Upper lobe of left lung (tissue), 6 donors: ENCODE data around the gene PTPRO. TPM values are rescaled to one million over a fixed set of nuclear protein-coding genes. Genes with fewer than 3 reads are reported as not detected.

Experiments used
- ATAC-seq, 2 donors: fragments of 200-7000 bp; cut with Tn5 transposase; one replicate each; pipeline ENCODE4 v1.9.1; 2022; ENCODE audit warnings: mild to moderate bottlenecking in 2 of 2, moderate library complexity in 2 of 2; ENCODE audit not compliant: low FRiP score in 2 of 2
- DNase-seq, 2 donors: peaks; one replicate each; pipeline ENCODE4 v3.0.0-alpha.2; 2019 to 2020
- H3K27ac ChIP-seq, 4 donors: fragments of 200-600 bp; sonication (generic); one replicate each; pipeline ENCODE4 v1.5.1; 2016 to 2019
- H3K27me3 ChIP-seq, 4 donors: fragments of 200-600 bp; sonication (generic); one replicate each; pipeline ENCODE4 v1.5.1; 2017 to 2019
- H3K36me3 ChIP-seq, 4 donors: fragments of 200-600 bp; sonication (generic); one replicate each; pipeline ENCODE4 v1.5.1; 2016 to 2019
- H3K4me1 ChIP-seq, 4 donors: fragments of 200-600 bp; sonication (generic); one replicate each; pipeline ENCODE4 v1.5.1; 2018 to 2019
- H3K4me3 ChIP-seq, 4 donors: fragments of 200-600 bp; sonication (generic); one replicate each; pipeline ENCODE4 v1.5.1; 2017 to 2019; ENCODE audit warnings: mild to moderate bottlenecking in 2 of 4, moderate library complexity in 1 of 4
- H3K9me3 ChIP-seq, 4 donors: fragments of 200-600 bp; sonication (generic); one replicate each; pipeline ENCODE4 v1.5.1; 2018 to 2019
- EP300 ChIP-seq, 4 donors: sonication (generic); formaldehyde crosslinking; IDR thresholded peaks; one replicate each; pipeline ENCODE4 v1.5.1; 2017; ENCODE audit warnings: antibody characterized with exemption in 4 of 4, control low read depth in 2 of 4
- POLR2A ChIP-seq, 4 donors: fragments of 450-650 bp; IDR thresholded peaks; one replicate each; pipeline ENCODE4 v1.5.1; 2016 to 2017; ENCODE audit warnings: antibody characterized with exemption in 4 of 4, mild to moderate bottlenecking in 2 of 4
- POLR2AphosphoS5 ChIP-seq, 2 donors: sonication (generic); formaldehyde crosslinking; IDR thresholded peaks; one replicate each; pipeline ENCODE4 v1.5.1; 2017; ENCODE audit warnings: antibody characterized with exemption in 2 of 2
- WGBS, 2 donors: methylation state at CpG; one replicate each; pipeline ENCODE4 v1.1.5; 2017 to 2018; 5-methylcytosine and 5-hydroxymethylcytosine counted together
- total RNA-seq, 6 donors: library from RNA; depleted of rRNA in 4 of 6; stranded (reverse); fragments of >200 nt in 4 of 6; gene quantifications; one replicate each; pipeline versions ENCODE4 v1.1.0 to v1.2.1, GENCODE V29; 2016 to 2021
- TF ChIP-seq, protein P1 (sequence below), 6 experiments: fragments of 450-650 bp in 4 of 6; fragments of 200-600 bp in 2 of 6; sonication (generic) in 2 of 6; IDR thresholded peaks; one replicate each; pipeline ENCODE4 v1.5.1; 2016 to 2019; ENCODE audit warnings: antibody characterized with exemption in 6 of 6
- donor health status: DM: no; HTN: no; CAD: no; lungs with moderate emphysema.
- donor health status: DM: no; HTN: yes; CAD: no; lungs with severe emphysema.

PTPRO gene
- total RNA-seq, 6 donors from 2014 or later, result 3.6 to 19.0 (median 8.4) TPM

GRCh38 chr12:15589328-15590032 is 267.2 kb downstream of the PTPRO start:
- Histone ChIP-seq H3K4me3 (no peak overlapping the region), H3K9me3 (no peaks in the 10 kb centered on the region), H3K4me1 (peaks cover 0 to 9% (median 1%) of the 10 kb centered on the region in 4 donors), H3K27me3 (no peaks in the 10 kb centered on the region), H3K27ac (no peak overlapping the region), H3K36me3 (no peaks in the 10 kb centered on the region)
- DNase-seq, result no peak
- WGBS, 2 donors, result 72 to 75% methylated on average over 8 of the region's 8 CpGs
- ATAC-seq, result no peak
- TF ChIP-seq EP300 (IDR thresholded peaks at IDR 0.05), result no peak
- TF ChIP-seq POLR2AphosphoS5 (IDR thresholded peaks at IDR 0.05), result no peak
- TF ChIP-seq, protein P1, sequence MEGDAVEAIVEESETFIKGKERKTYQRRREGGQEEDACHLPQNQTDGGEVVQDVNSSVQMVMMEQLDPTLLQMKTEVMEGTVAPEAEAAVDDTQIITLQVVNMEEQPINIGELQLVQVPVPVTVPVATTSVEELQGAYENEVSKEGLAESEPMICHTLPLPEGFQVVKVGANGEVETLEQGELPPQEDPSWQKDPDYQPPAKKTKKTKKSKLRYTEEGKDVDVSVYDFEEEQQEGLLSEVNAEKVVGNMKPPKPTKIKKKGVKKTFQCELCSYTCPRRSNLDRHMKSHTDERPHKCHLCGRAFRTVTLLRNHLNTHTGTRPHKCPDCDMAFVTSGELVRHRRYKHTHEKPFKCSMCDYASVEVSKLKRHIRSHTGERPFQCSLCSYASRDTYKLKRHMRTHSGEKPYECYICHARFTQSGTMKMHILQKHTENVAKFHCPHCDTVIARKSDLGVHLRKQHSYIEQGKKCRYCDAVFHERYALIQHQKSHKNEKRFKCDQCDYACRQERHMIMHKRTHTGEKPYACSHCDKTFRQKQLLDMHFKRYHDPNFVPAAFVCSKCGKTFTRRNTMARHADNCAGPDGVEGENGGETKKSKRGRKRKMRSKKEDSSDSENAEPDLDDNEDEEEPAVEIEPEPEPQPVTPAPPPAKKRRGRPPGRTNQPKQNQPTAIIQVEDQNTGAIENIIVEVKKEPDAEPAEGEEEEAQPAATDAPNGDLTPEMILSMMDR (IDR thresholded peaks at IDR 0.05), result no peak
- TF ChIP-seq POLR2A (IDR thresholded peaks at IDR 0.05), result no peak

DNA sequence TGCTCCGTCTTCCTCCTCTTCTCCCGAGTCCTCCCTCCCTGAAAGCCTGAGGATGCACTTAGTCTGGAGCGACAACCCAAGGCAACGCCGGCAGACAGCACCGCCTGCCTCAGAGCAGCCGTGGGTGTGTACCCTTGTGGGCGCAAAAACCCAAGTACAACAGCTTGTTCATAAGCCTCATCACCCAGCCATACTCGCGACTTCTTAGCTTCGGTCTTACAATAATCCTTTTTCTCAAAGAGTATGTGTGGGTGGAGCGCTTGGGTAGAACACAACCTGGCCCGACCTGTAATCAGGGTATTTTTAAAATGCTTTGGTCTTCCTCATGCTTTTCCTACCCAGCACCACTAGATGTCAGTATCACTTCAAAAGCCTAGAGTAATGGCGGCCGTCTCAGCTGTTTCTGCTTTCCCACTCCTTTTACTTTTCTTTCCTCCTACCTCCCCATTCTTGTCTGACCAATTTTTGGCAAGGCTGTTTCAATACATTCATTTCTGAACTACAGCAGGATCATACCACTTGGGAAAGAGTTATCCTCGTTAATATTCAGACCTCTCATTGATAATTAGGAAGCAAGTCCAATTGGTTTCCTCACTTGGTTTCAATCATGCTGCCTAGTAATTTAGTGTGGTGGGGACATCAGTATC is 268.0 kb downstream of the PTPRO start:
- 14 to 18% methylated on average over 16 of the region's 16 CpGs for WGBS, 2 donors

DNA sequence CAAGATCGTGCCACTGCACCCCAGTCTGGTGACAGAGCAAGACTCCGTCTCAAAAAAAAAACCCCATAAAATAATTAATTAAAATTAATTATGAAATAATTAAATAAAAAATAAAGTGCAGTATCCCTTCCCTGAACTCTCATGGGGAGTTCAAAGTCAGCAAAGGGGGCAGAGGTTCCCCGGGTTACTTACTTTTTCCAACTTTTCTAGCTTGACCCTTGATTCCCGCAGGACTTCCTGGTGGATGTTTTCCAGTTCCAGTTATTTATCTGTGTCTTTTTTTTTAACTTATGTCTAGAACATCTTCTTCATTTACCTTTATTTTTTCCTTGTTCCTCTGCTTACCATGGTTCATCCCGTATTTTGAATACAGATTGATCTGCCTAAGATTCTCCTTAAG is 269.5 kb downstream of the PTPRO start:
- WGBS, 2 donors, result 92 to 98% methylated on average over 5 of the region's 5 CpGs
- no peak for ATAC-seq
- H3K4me3 ChIP-seq, result no peak overlapping the region

More for the DNA sequence above, 268.0 kb downstream of the PTPRO start:
- no peaks in the 10 kb centered on the region for H3K36me3 ChIP-seq
- ATAC-seq (peak; percentile 88 to 93), DNase-seq (peak; percentile 25 to 59)
- H3K4me3 ChIP-seq, result peak overlapping the region in 3 of 4 donors; percentile 19 to 34 (median 21)
- no peaks in the 10 kb centered on the region for H3K9me3 ChIP-seq
- no peak overlapping the region for H3K27ac ChIP-seq
- TF ChIP-seq EP300 (IDR thresholded peaks at IDR 0.05) (no peak), POLR2AphosphoS5 (IDR thresholded peaks at IDR 0.05) (no peak)
- TF ChIP-seq, protein P1 (IDR thresholded peaks at IDR 0.05), result peak; percentile 76 to 90 (median 88)
- peaks cover 0 to 9% (median 1%) of the 10 kb centered on the region in 4 donors for H3K4me1 ChIP-seq
- H3K27me3 ChIP-seq, result no peaks in the 10 kb centered on the region

GRCh38 chr12:15592934-15593333 is 270.6 kb downstream of the PTPRO start:
- H3K27me3 ChIP-seq, result no peaks in the 10 kb centered on the region
- H3K9me3 ChIP-seq, result no peaks in the 10 kb centered on the region
- H3K4me3 ChIP-seq, result no peak overlapping the region
- H3K4me1 ChIP-seq, result peaks cover 2 to 20% (median 10%) of the 10 kb centered on the region in 4 donors
- TF ChIP-seq, protein P1 (IDR thresholded peaks at IDR 0.05), result no peak
- TF ChIP-seq POLR2A (IDR thresholded peaks at IDR 0.05) (no peak), POLR2AphosphoS5 (IDR thresholded peaks at IDR 0.05) (no peak), EP300 (IDR thresholded peaks at IDR 0.05) (no peak)
- H3K27ac ChIP-seq, result no peak overlapping the region
- DNase-seq (no peak), ATAC-seq (no peak)
- no peaks in the 10 kb centered on the region for H3K36me3 ChIP-seq
- 69 to 72% methylated on average over 4 of the region's 4 CpGs for WGBS, 2 donors

More for the DNA sequence above, 269.5 kb downstream of the PTPRO start:
- no peak for TF ChIP-seq EP300 (IDR thresholded peaks at IDR 0.05)
- TF ChIP-seq, protein P1 (IDR thresholded peaks at IDR 0.05), result no peak
- no peak for TF ChIP-seq POLR2AphosphoS5 (IDR thresholded peaks at IDR 0.05)
- no peak for TF ChIP-seq POLR2A (IDR thresholded peaks at IDR 0.05)
- no peak overlapping the region for H3K27ac ChIP-seq
- H3K27me3 ChIP-seq, result no peaks in the 10 kb centered on the region
- H3K36me3 ChIP-seq, result no peaks in the 10 kb centered on the region
- peaks cover 0 to 16% (median 7%) of the 10 kb centered on the region in 4 donors for H3K4me1 ChIP-seq
- DNase-seq, result no peak
- H3K9me3 ChIP-seq, result no peaks in the 10 kb centered on the region
